HG02981 (cell line): ENCODE measurements around the gene PIM3.
"Not testable (repeated sequence)": the region's sequence is repeated elsewhere in the genome, so short reads cannot be mapped to it uniquely, and the experiment has no call there.

Experiments used
- ATAC-seq: cut with Tn5 transposase; IDR thresholded peaks from one replicate; pipeline ENCODE4 v1.9.1; 2021; ENCODE audit warnings: mild to moderate bottlenecking, moderate library complexity; ENCODE audit not compliant: unreplicated experiment

The PIM3 gene

GRCh38 chr22:49942565-49943404 is 17.8 kb upstream of the PIM3 start:
- no peak for ATAC-seq

- ATAC-seq: no peak
Measured at GRCh38 chr22:49943405-49943765, 17.2 kb upstream of the PIM3 start.

GRCh38 chr22:49943771-49944398 is 16.7 kb upstream of the PIM3 start:
- no peak for ATAC-seq

GRCh38 chr22:49944399-49944891 is 16.1 kb upstream of the PIM3 start:
- no peak for ATAC-seq

- not testable (repeated sequence) for ATAC-seq
Measured at GRCh38 chr22:49945042-49945794, 15.4 kb upstream of the PIM3 start.

- no peak for ATAC-seq
Measured at GRCh38 chr22:49946612-49947295, 13.8 kb upstream of the PIM3 start.

GRCh38 chr22:49947296-49947622 is 13.3 kb upstream of the PIM3 start:
- no peak for ATAC-seq

- no peak for ATAC-seq
Measured at GRCh38 chr22:49948116-49948957, 12.2 kb upstream of the PIM3 start.

- no peak for ATAC-seq
Measured at GRCh38 chr22:49948958-49949913, 11.3 kb upstream of the PIM3 start.

- ATAC-seq: no peak
Measured at GRCh38 chr22:49949914-49950292, 10.7 kb upstream of the PIM3 start.

- no peak for ATAC-seq
Measured at GRCh38 chr22:49950396-49950994, 10.1 kb upstream of the PIM3 start.

GRCh38 chr22:49951000-49951677 is 9.4 kb upstream of the PIM3 start:
- no peak for ATAC-seq

GRCh38 chr22:49951678-49951985 is 8.9 kb upstream of the PIM3 start:
- no peak for ATAC-seq

- ATAC-seq: no peak
Measured at GRCh38 chr22:49951986-49952896, 8.3 kb upstream of the PIM3 start.

- ATAC-seq: no peak
Measured at GRCh38 chr22:49953027-49953679, 7.4 kb upstream of the PIM3 start.

GRCh38 chr22:49953680-49954344 is 6.8 kb upstream of the PIM3 start:
- ATAC-seq: no peak
